Activated naive CD4-positive, alpha-beta T cell treated with anti-CD3 and anti-CD28 coated beads, Interleukin-2, amount 10 ng/mL, durations not matched to agents 5 hours and 36 hours (primary cell): ENCODE measurements around the gene ZWILCH. TPM values are rescaled to one million over a fixed set of nuclear protein-coding genes. Genes with fewer than 3 reads are reported as not detected.

Experiments
- microRNA-seq: library from miRNA; unstranded; fragments of <30 nt; microRNA quantifications from one replicate; pipeline ENCODE4 v1.2.0, GENCODE V29; 2022; ENCODE audit warnings: borderline microRNAs expressed, borderline replicate concordance
- total RNA-seq, 2 experiments: library from RNA; stranded (reverse); gene quantifications; one replicate each; pipeline ENCODE4 v1.2.3, GENCODE V29; 2021

Gene ZWILCH
- total RNA-seq: 10 to 100 TPM; 19.4 to 21.8 TPM

GRCh38 chr15:66504563-66505429 lies at the start of gene ZWILCH, which contains the start of gene RPL4:
Gene ZWILCH, plus strand, starts transcription at chr15:66505326. Its CDS starts 13 bp downstream, at chr15:66505339.
Gene RPL4, minus strand, starts transcription at chr15:66504855. Its CDS starts 65 bp downstream, at chr15:66504790.

GRCh38 chr15:66497502-66498455 lies 7.3 kb upstream of the ZWILCH start, which contains the start of gene SNAPC5:
Gene SNAPC5, minus strand, starts transcription at chr15:66497762. Its CDS starts 31 bp downstream, at chr15:66497731.

GRCh38 chr15:66565741-66566144 lies 60.6 kb downstream of the ZWILCH start, which contains the start of gene LCTL:
Gene LCTL, minus strand, starts transcription at chr15:66565998. Its CDS starts 633 bp downstream, at chr15:66565365.

Small RNAs within 50 kb of the gene (microRNA-seq; reads per million reads assigned to microRNA genes)
- gene MIR4512: not detected

Other genes with a start within 250 kb of the ZWILCH start
- gene DIS3L, start 211.8 kb upstream of the ZWILCH start, total RNA-seq: 10 to 100 TPM; 30.6 to 31.6 TPM
- 10 to 100 TPM; 18.8 TPM for gene TIPIN, start 148.6 kb upstream of the ZWILCH start, total RNA-seq
- gene MAP2K1, start 118.4 kb upstream of the ZWILCH start, total RNA-seq: 10 to 100 TPM; 94.5 to 95.7 TPM
- 10 to 100 TPM; 18.0 to 20.4 TPM for gene SNAPC5, start 7.6 kb upstream of the ZWILCH start, total RNA-seq
- 1,000 to 10,000 TPM; 3,711 to 3,744 TPM for gene RPL4, start 471 bp upstream of the ZWILCH start, total RNA-seq
- not detected for gene LCTL, start 60.7 kb downstream of the ZWILCH start, total RNA-seq
- gene SMAD6, start 196.9 kb downstream of the ZWILCH start, total RNA-seq: 1 to 10 TPM; 1.3 to 1.4 TPM